K562 (cell line): Measurements from ENCODE around the gene RFPL4A. TPM values are rescaled to one million over a fixed set of nuclear protein-coding genes. Genes with fewer than 3 reads are reported as not detected.
"Not testable (repeated sequence)": the region's sequence is repeated elsewhere in the genome, so short reads cannot be mapped to it uniquely, and the experiment has no call there.

Experiments
- ATAC-seq: fragments of 200-7000 bp; cut with Tn5 transposase; 3 replicates; pipeline ENCODE4 v1.9.1; 2020; ENCODE audit warnings: moderate library complexity
- BruUV-seq: library from RNA; stranded (reverse); fragments of 400-500 nt; replicated peaks from 2 replicates; lab custom pipeline; 2021; lab: Mats Ljungman, UMichigan
- CTCF ChIA-PET: fragments of 300-600 bp; formaldehyde crosslinking; extraction: SDS; loops from one replicate; lab custom pipeline; 2021; ENCODE audit warnings: low intra/inter-chr PET ratio; lab: Yijun Ruan, JAX
- POLR2A ChIA-PET: fragments of 300-600, 350-650 bp; sonication (Branson Sonifier 250); formaldehyde crosslinking; extraction: SDS; loops from one replicate; lab custom pipeline; 2021; ENCODE audit warnings: antibody characterized with exemption, inconsistent platforms; lab: Yijun Ruan, JAX
- DNase-seq, 4 experiments: peaks; one replicate each; pipeline versions ENCODE4 v3.0.0 to v3.0.0-alpha.2; 2011 to 2018; ENCODE audit warnings: low spot score in 3 of 4, mixed read lengths in 3 of 4; ENCODE audit errors: extremely low read depth in 1 of 4
- FAIRE-seq: peaks from 2 replicates; lab custom pipeline; 2011; peaks lifted over from hg19 to GRCh38; lab: Jason Lieb, UNC
- H2AFZ ChIP-seq: 2 replicates; pipeline ENCODE4 v1.6.0; 2011; ENCODE audit warnings: low read depth, low read length, control low read depth, inconsistent platforms
- H3K27ac ChIP-seq: fragments of 200-600 bp; 3 replicates; pipeline ENCODE4 v1.8.0; 2011; ENCODE audit warnings: low read depth, mild to moderate bottlenecking, control low read depth, inconsistent platforms, low read length, moderate library complexity, mixed read lengths; ENCODE audit errors: extremely low read depth
- H3K27me3 ChIP-seq, 2 experiments: fragments of 300-600 bp in 1 of 2; 2 replicates in 1 of 2; 3 replicates in 1 of 2; pipeline versions ENCODE4 v1.6.0 to v1.8.0; 2011; ENCODE audit warnings: inconsistent platforms in 2 of 2, low read length in 2 of 2, mild to moderate bottlenecking in 1 of 2, mixed read lengths in 1 of 2, moderate library complexity in 1 of 2; ENCODE audit not compliant: control insufficient read depth in 2 of 2, insufficient read depth in 2 of 2
- H3K36me3 ChIP-seq: fragments of 300-600 bp; 3 replicates; pipeline ENCODE4 v1.8.0; 2011; ENCODE audit warnings: mild to moderate bottlenecking, low read length, inconsistent platforms; ENCODE audit not compliant: control insufficient read depth, insufficient read depth
- H3K4me1 ChIP-seq, 2 experiments: fragments of 200-600 bp in 1 of 2; replicated peaks in 1 of 2; 2 replicates in 1 of 2; 3 replicates in 1 of 2; pipeline versions ENCODE4 v1.5.1 to v1.8.0; 2011; ENCODE audit warnings: inconsistent platforms in 2 of 2, low read length in 2 of 2, mild to moderate bottlenecking in 1 of 2, mixed read lengths in 1 of 2, moderate library complexity in 1 of 2; ENCODE audit not compliant: control insufficient read depth in 2 of 2, insufficient read depth in 2 of 2
- H3K4me2 ChIP-seq: 2 replicates; pipeline ENCODE4 v1.6.1; 2011; ENCODE audit warnings: low read length, control low read depth, inconsistent platforms, mixed read lengths; ENCODE audit not compliant: insufficient read depth
- H3K4me3 ChIP-seq: fragments of 200-600 bp; sonication (generic), shearing (Covaris generic); 2 replicates; pipeline ENCODE4 v1.5.1; 2016; ENCODE audit warnings: control low read depth, inconsistent platforms
- H3K79me2 ChIP-seq: fragments of 200-600 bp; 3 replicates; pipeline ENCODE4 v1.8.0; 2011; ENCODE audit warnings: low read length, inconsistent platforms; ENCODE audit not compliant: control insufficient read depth, insufficient read depth
- H3K9ac ChIP-seq, 2 experiments: 2 replicates each; pipeline versions ENCODE4 v1.6.0 to v1.6.1; 2011; ENCODE audit warnings: low read depth in 2 of 2, low read length in 2 of 2, control low read depth in 1 of 2, inconsistent platforms in 1 of 2, mild to moderate bottlenecking in 1 of 2, mixed read lengths in 1 of 2; ENCODE audit not compliant: insufficient read depth in 1 of 2
- H3K9me1 ChIP-seq: one replicate; pipeline ENCODE4 v1.6.0; 2011; ENCODE audit warnings: inconsistent platforms, mild to moderate bottlenecking, low read length, moderate library complexity; ENCODE audit not compliant: control insufficient read depth, insufficient read depth
- H3K9me3 ChIP-seq: replicated peaks from 2 replicates; pipeline ENCODE4 v1.5.1; 2011; ENCODE audit warnings: low read depth, low read length, inconsistent platforms; ENCODE audit not compliant: control insufficient read depth, insufficient read depth
- H4K20me1 ChIP-seq: replicated peaks from 2 replicates; pipeline ENCODE4 v1.6.1; 2011; ENCODE audit warnings: low read length, inconsistent platforms, mixed read lengths; ENCODE audit not compliant: control insufficient read depth, insufficient read depth
- BCOR ChIP-seq: fragments of 450-650 bp; IDR thresholded peaks from 2 replicates; pipeline ENCODE4 v1.6.1; 2016
- CUX1 ChIP-seq: fragments of 200-800 bp; sonication (Bioruptor generic); IDR thresholded peaks from 2 replicates; pipeline ENCODE4 v1.6.1; 2016; ENCODE audit warnings: missing genetic modification characterization, missing compliant biosample characterization
- FOSL1 ChIP-seq: fragments of 200-800 bp; sonication (Bioruptor generic); conservative IDR thresholded peaks from 2 replicates; pipeline ENCODE4 v1.6.1; 2016; ENCODE audit warnings: missing genetic modification characterization, missing compliant biosample characterization
- MCM7 ChIP-seq, 2 experiments: fragments of 450-650 bp; IDR thresholded peaks; 2 replicates each; pipeline ENCODE4 v1.6.1; 2016 to 2018
- SMAD4 ChIP-seq: fragments of 250-450 bp; sonication (Bioruptor Pico); conservative IDR thresholded peaks from 2 replicates; pipeline ENCODE4 v1.8.0; 2021; ENCODE audit warnings: inconsistent platforms, mild to moderate bottlenecking, moderate library complexity
- SRSF3 ChIP-seq: fragments of 200-400 bp; formaldehyde crosslinking; IDR thresholded peaks from 2 replicates; pipeline ENCODE4 v1.6.1; 2016; ENCODE audit warnings: mild to moderate bottlenecking, low read length, moderate library complexity; ENCODE audit not compliant: insufficient read depth
- TAF9B ChIP-seq: fragments of 450-650 bp; IDR thresholded peaks from 2 replicates; pipeline ENCODE4 v1.6.1; 2018; ENCODE audit warnings: mild to moderate bottlenecking; ENCODE audit not compliant: partially characterized antibody
- ZNF146 ChIP-seq: IDR thresholded peaks from one replicate; pipeline ENCODE4 v1.6.1; 2018; ENCODE audit warnings: missing compliant biosample characterization; ENCODE audit not compliant: unreplicated experiment
- ZNF780A ChIP-seq: fragments of 250-450 bp; sonication (Bioruptor Pico); IDR thresholded peaks from 2 replicates; pipeline ENCODE4 v1.5.0; 2021; ENCODE audit warnings: mild to moderate bottlenecking
- WGBS: fragments of 100-300 bp; shearing (Covaris generic); methylation state at CpG from one replicate; pipeline ENCODE4 v1.1.6; 2016; ENCODE audit warnings: low coverage, mixed read lengths; ENCODE audit not compliant: insufficient coverage; ENCODE audit errors: missing lambda C conversion rate; 5-methylcytosine and 5-hydroxymethylcytosine counted together
- in situ Hi-C: fragments of 300-500 bp; cut with MboI; formaldehyde crosslinking; loops from 4 replicates; pipeline ENCODE4 v1.15.0; 2018; ENCODE audit warnings: inconsistent platforms, mixed read lengths
- intact Hi-C: fragments of 100-400 bp; cut with micrococcal nuclease; formaldehyde crosslinking; loops from 2 replicates; pipeline ENCODE4 v1.14.2; 2022
- polyA plus RNA-seq, 8 experiments: library from polyadenylated mRNA; depleted of rRNA in 4 of 8; stranded (reverse) in 5 of 8; unstranded in 3 of 8; fragments of >200 nt; fragmentation: Nextera tagmentation in 2 of 8; fragmentation: Illumina TruSeq in 1 of 8; extraction: Ambion mirVana in 2 of 8; extraction: Trizol in 1 of 8; gene quantifications; 2 replicates each; pipeline versions ENCODE4 v1.2.1 to v1.2.3, GENCODE V29; 2011 to 2014; ENCODE audit warnings: inconsistent platforms in 1 of 8, missing spikeins in 1 of 8
- total RNA-seq, 7 experiments: library from RNA; depleted of rRNA in 6 of 7; stranded (reverse); fragments of >200 nt in 6 of 7; fragmentation: Illumina TruSeq in 2 of 7; extraction: Trizol in 2 of 7; gene quantifications; 2 replicates each; pipeline versions ENCODE4 v1.2.1 to v1.2.3, GENCODE V29; 2011 to 2021; ENCODE audit warnings: low replicate concordance in 1 of 7
- TF ChIP-seq, protein P1 (sequence below): fragments of 450-650 bp; IDR thresholded peaks from 2 replicates; pipeline ENCODE4 v1.6.1; 2017; ENCODE audit warnings: antibody characterized with exemption

Gene RFPL4A
- total and polyA plus RNA-seq, 9 of the 15 experiments (the other 6 are each of a cell fraction or from before 2014, with no cell fraction given), result 0.13 to 1.1 (median 0.23) TPM; not detected in 1

- FAIRE-seq, POLR2A ChIA-PET, BruUV-seq, H3K9me3 ChIP-seq, H3K4me3 ChIP-seq, H3K9me1 ChIP-seq, H3K4me2 ChIP-seq, H3K9ac ChIP-seq, H3K79me2 ChIP-seq, H2AFZ ChIP-seq, intact Hi-C loops, H3K36me3 ChIP-seq: not testable (repeated sequence)
- 6% methylated on average over 2 of the region's 2 CpGs for WGBS
- peaks cover 26 to 29% of the 10 kb centered on the region in 2 experiments for H3K27me3 ChIP-seq
- TF ChIP-seq BCOR (peak; percentile 57), ZNF146 (CRISPR knock-in tag) (peak; percentile 91)
- TF ChIP-seq, all 486 proteins: peak for 2; not testable (repeated sequence) for 484
- in situ Hi-C loops, DNase-seq, ATAC-seq, CTCF ChIA-PET, H3K4me1 ChIP-seq, H3K27ac ChIP-seq, H4K20me1 ChIP-seq: not testable (repeated sequence)
Observed at GRCh38 chr19:55730378-55730777, 28.5 kb upstream of the RFPL4A start.

DNA sequence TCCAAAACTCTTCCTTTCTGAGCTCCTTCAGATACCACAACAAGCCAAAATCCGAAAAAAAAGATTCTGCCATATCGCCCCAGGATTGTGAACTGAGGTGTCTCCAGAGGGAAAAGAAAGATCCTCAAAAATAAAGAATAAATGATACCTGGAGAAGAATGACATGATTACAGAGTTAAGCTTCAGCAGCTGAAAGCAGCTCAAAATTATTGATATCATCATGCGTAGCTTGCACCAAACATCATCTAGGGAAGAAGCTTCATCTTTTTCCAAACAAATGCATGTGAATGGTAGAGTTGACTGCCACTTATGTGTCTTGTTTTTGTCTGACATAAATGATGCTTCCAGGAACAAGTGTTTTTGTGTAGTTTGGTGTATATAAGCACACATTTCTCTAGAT lies 20.6 kb upstream of the RFPL4A start, which contains the start of gene NLRP9:
Gene NLRP9 (minus strand): TSS at position 101 of the 400 bp plus-strand sequence. CDS start 28 bp downstream, at position 73.
- Histone ChIP-seq H3K79me2 (no peaks in the 10 kb centered on the region), H3K36me3 (no peaks in the 10 kb centered on the region), H3K4me2 (no peak within 1 kb of the TSS), H3K27me3 (peaks cover 13 to 28% of the 10 kb centered on the region in 2 experiments; a peak in 4 of 5 replicates), H3K9ac (no peak within 1 kb of the TSS), H3K27ac (no peak within 1 kb of the TSS), H3K9me3 (no peaks in the 10 kb centered on the region), H2AFZ (no peak within 1 kb of the TSS), H4K20me1 (no peaks in the 10 kb centered on the region), H3K9me1 (no peaks in the 10 kb centered on the region), H3K4me1 (no peaks in the 10 kb centered on the region; a peak in 1 of 5 replicates), H3K4me3 (no peak within 1 kb of the TSS)
- no peak for DNase-seq
- ATAC-seq, result no peak
- no TSS peak for BruUV-seq
- POLR2A ChIA-PET, result no interaction called here
- in situ Hi-C loops (no loop called here), intact Hi-C loops (no loop called here)
- 0% methylated on average over 3 of the region's 3 CpGs for WGBS
- CTCF ChIA-PET, result no interaction called here
- FAIRE-seq, result no peak
- no peak for TF ChIP-seq CUX1
- no peak for TF ChIP-seq SMAD4 (CRISPR knock-in tag)
- no peak for TF ChIP-seq ZNF780A (CRISPR knock-in tag)
- TF ChIP-seq SRSF3, result no peak
- TF ChIP-seq FOSL1 (tag), result no peak
- TF ChIP-seq MCM7 (IDR thresholded peaks at IDR 0.05), result no peak
- no peak for TF ChIP-seq TAF9B
- TF ChIP-seq, protein P1, sequence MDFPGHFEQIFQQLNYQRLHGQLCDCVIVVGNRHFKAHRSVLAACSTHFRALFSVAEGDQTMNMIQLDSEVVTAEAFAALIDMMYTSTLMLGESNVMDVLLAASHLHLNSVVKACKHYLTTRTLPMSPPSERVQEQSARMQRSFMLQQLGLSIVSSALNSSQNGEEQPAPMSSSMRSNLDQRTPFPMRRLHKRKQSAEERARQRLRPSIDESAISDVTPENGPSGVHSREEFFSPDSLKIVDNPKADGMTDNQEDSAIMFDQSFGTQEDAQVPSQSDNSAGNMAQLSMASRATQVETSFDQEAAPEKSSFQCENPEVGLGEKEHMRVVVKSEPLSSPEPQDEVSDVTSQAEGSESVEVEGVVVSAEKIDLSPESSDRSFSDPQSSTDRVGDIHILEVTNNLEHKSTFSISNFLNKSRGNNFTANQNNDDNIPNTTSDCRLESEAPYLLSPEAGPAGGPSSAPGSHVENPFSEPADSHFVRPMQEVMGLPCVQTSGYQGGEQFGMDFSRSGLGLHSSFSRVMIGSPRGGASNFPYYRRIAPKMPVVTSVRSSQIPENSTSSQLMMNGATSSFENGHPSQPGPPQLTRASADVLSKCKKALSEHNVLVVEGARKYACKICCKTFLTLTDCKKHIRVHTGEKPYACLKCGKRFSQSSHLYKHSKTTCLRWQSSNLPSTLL, result no peak
